Neural cell (in vitro differentiated cells): ENCODE data around the gene GIPC2. TPM values are rescaled to one million over a fixed set of nuclear protein-coding genes. Genes with fewer than 3 reads are reported as not detected.
"Not testable (repeated sequence)": the region's sequence is repeated elsewhere in the genome, so short reads cannot be mapped to it uniquely, and the experiment has no call there.

Source experiments
- H2AFZ ChIP-seq: fragments of 200-600, 300-800 bp; sonication (generic), shearing (Covaris generic); 2 replicates; pipeline ENCODE4 v1.6.0; 2014; ENCODE audit warnings: low read depth, mild to moderate bottlenecking, antibody characterized with exemption, low read length, moderate library complexity
- H3F3A ChIP-seq: fragments of 200-600 bp; shearing (Covaris generic); 2 replicates; pipeline ENCODE4 v1.6.1; 2016; ENCODE audit warnings: mild to moderate bottlenecking, moderate library complexity, mixed read lengths, antibody characterized with exemption, low read length; ENCODE audit not compliant: insufficient read depth, poor library complexity, severe bottlenecking
- H3K27ac ChIP-seq: fragments of 200-600, 300-800 bp; sonication (generic), shearing (Covaris generic); 2 replicates; pipeline ENCODE4 v1.5.1; 2014; ENCODE audit warnings: mild to moderate bottlenecking, low read length, moderate library complexity
- H3K27me3 ChIP-seq: fragments of 300-800, 200-600 bp; sonication (generic), shearing (Covaris generic); 2 replicates; pipeline ENCODE4 v1.6.0; 2014; ENCODE audit warnings: mild to moderate bottlenecking, low read depth, low read length, moderate library complexity; ENCODE audit not compliant: insufficient read depth
- H3K36me3 ChIP-seq: fragments of 300-800, 200-600 bp; sonication (generic), shearing (Covaris generic); 2 replicates; pipeline ENCODE4 v1.5.1; 2014; ENCODE audit warnings: mild to moderate bottlenecking, antibody characterized with exemption, low read length, moderate library complexity; ENCODE audit not compliant: insufficient read depth
- H3K4me2 ChIP-seq: fragments of 300-800, 200-600 bp; sonication (generic), shearing (Covaris generic); 2 replicates; pipeline ENCODE4 v1.6.0; 2014; ENCODE audit warnings: mild to moderate bottlenecking, low read length
- H3K4me3 ChIP-seq: fragments of 300-800, 200-600 bp; sonication (generic), shearing (Covaris generic); 2 replicates; pipeline ENCODE4 v1.5.1; 2014; ENCODE audit warnings: mild to moderate bottlenecking, low read length, moderate library complexity
- H3K79me2 ChIP-seq: fragments of 200-600 bp; shearing (Covaris generic); replicated peaks from 2 replicates; pipeline ENCODE4 v1.6.0; 2014; ENCODE audit warnings: mild to moderate bottlenecking, low read length, moderate library complexity; ENCODE audit not compliant: insufficient read depth
- H3K9ac ChIP-seq: fragments of 300-800, 200-600 bp; sonication (generic), shearing (Covaris generic); 2 replicates; pipeline ENCODE4 v1.6.1; 2016; ENCODE audit warnings: mild to moderate bottlenecking, low read length, mixed read lengths
- H3K9me2 ChIP-seq: fragments of 200-600 bp; shearing (Covaris generic); 2 replicates; pipeline ENCODE4 v1.6.1; 2016; ENCODE audit warnings: mild to moderate bottlenecking, low read length, mixed read lengths; ENCODE audit not compliant: insufficient read depth
- H3K9me3 ChIP-seq: fragments of 200-600, 300-800 bp; sonication (generic), shearing (Covaris generic); 2 replicates; pipeline ENCODE4 v1.6.1; 2016; ENCODE audit warnings: mild to moderate bottlenecking, mixed run types, low read length, moderate library complexity, mixed read lengths
- H4K20me1 ChIP-seq: fragments of 200-600 bp; shearing (Covaris generic); 2 replicates; pipeline ENCODE4 v1.6.1; 2016; ENCODE audit warnings: mild to moderate bottlenecking, mixed run types; ENCODE audit not compliant: insufficient read depth
- CTCF ChIP-seq: fragments of 450-650 bp; IDR thresholded peaks from 2 replicates; pipeline ENCODE4 v1.5.1; 2014; ENCODE audit warnings: antibody characterized with exemption, mild to moderate bottlenecking, moderate library complexity; ENCODE audit not compliant: poor library complexity, severe bottlenecking
- EP300 ChIP-seq: fragments of 450-650 bp; conservative IDR thresholded peaks from 2 replicates; pipeline ENCODE4 v1.6.1; 2014; ENCODE audit warnings: antibody characterized with exemption, mild to moderate bottlenecking, moderate library complexity; ENCODE audit not compliant: poor library complexity, severe bottlenecking
- EZH2 ChIP-seq: fragments of 200-600, 300-800 bp; shearing (Covaris generic), sonication (generic); IDR thresholded peaks from 2 replicates; pipeline ENCODE4 v1.6.1; 2014; ENCODE audit warnings: antibody characterized with exemption, low read length, borderline replicate concordance, mild to moderate bottlenecking; ENCODE audit not compliant: insufficient read depth, poor library complexity, severe bottlenecking
- MXI1 ChIP-seq: fragments of 450-650 bp; conservative IDR thresholded peaks from 2 replicates; pipeline ENCODE4 v1.6.1; 2014; ENCODE audit warnings: antibody characterized with exemption, mild to moderate bottlenecking; ENCODE audit not compliant: poor library complexity, severe bottlenecking
- POLR2AphosphoS5 ChIP-seq: IDR thresholded peaks from 2 replicates; pipeline ENCODE4 v1.6.1; 2012
- RAD21 ChIP-seq: fragments of 450-650 bp; conservative IDR thresholded peaks from 2 replicates; pipeline ENCODE4 v1.6.1; 2014; ENCODE audit warnings: antibody characterized with exemption, mild to moderate bottlenecking, moderate library complexity
- REST ChIP-seq: IDR thresholded peaks from 2 replicates; pipeline ENCODE4 v1.6.1; 2012; ENCODE audit warnings: borderline replicate concordance
- SMC3 ChIP-seq: fragments of 450-650 bp; conservative IDR thresholded peaks from 2 replicates; pipeline ENCODE4 v1.6.1; 2014; ENCODE audit warnings: antibody characterized with exemption, mild to moderate bottlenecking, moderate library complexity; ENCODE audit not compliant: poor library complexity
- TAF1 ChIP-seq: IDR thresholded peaks from 2 replicates; pipeline ENCODE4 v1.6.1; 2012; ENCODE audit warnings: low read depth
- polyA plus RNA-seq: library from polyadenylated mRNA; depleted of rRNA; stranded (reverse); fragments of >200 nt; gene quantifications from 2 replicates; pipeline ENCODE4 v1.2.3, GENCODE V29; 2014

GIPC2 gene
- polyA plus RNA-seq, 1 donor from 2014 or later: 1.3 TPM

GRCh38 chr1:78081980-78082860, 36.5 kb downstream of the GIPC2 start:
- H3K27me3 ChIP-seq: no peaks in the 10 kb centered on the region
- H3F3A ChIP-seq: no peaks in the 10 kb centered on the region
- H3K4me2 ChIP-seq: no peak overlapping the region
- no peaks in the 10 kb centered on the region for H3K79me2 ChIP-seq
- no peaks in the 10 kb centered on the region for H4K20me1 ChIP-seq
- H3K27ac ChIP-seq: no peak overlapping the region
- no peak overlapping the region for H3K4me3 ChIP-seq
- no peaks in the 10 kb centered on the region for H3K36me3 ChIP-seq
- no peak overlapping the region for H3K9ac ChIP-seq
- H3K9me2 ChIP-seq: no peaks in the 10 kb centered on the region
- TF ChIP-seq EZH2 (no peak), MXI1 (no peak), TAF1 (no peak), SMC3 (no peak), REST (no peak), CTCF (no peak), RAD21 (no peak), POLR2AphosphoS5 (no peak), EP300 (no peak)
- no peak overlapping the region for H2AFZ ChIP-seq
- no peaks in the 10 kb centered on the region for H3K9me3 ChIP-seq

- H3K36me3 ChIP-seq, H3K27me3 ChIP-seq, H3K4me3 ChIP-seq, H3K4me2 ChIP-seq, H4K20me1 ChIP-seq, H2AFZ ChIP-seq, H3K9me3 ChIP-seq, H3K79me2 ChIP-seq, H3K9me2 ChIP-seq, H3K27ac ChIP-seq, H3F3A ChIP-seq, H3K9ac ChIP-seq: not testable (repeated sequence)
Measured at GRCh38 chr1:78084639-78085038, 38.9 kb downstream of the GIPC2 start.
